Dermis blood vessel endothelial cell (primary cell): ENCODE measurements around the gene BRIX1. TPM values are rescaled to one million over a fixed set of nuclear protein-coding genes. Genes with fewer than 3 reads are reported as not detected.

ENCODE experiments used
- DNase-seq: peaks from one replicate; pipeline ENCODE4 v3.0.0; 2010
- total RNA-seq: library from RNA; depleted of rRNA; stranded (reverse); fragments of >200 nt; gene quantifications from 2 replicates; pipeline ENCODE4 v1.2.3, GENCODE V29; 2014

BRIX1 gene
- total RNA-seq: 27.7 and 28.6 TPM in 2 replicates

- peak; percentile 99 for DNase-seq
Observed at GRCh38 chr5:34915139-34915855, at the start of gene BRIX1, which contains the start of gene RAD1. Gene BRIX1 (plus strand): TSS chr5:34915711. CDS start chr5:34915739, 28 bp downstream. Gene RAD1 (minus strand): TSS chr5:34915504. CDS start chr5:34914892, 612 bp downstream.

GRCh38 chr5:34866989-34867471, 48.5 kb upstream of the BRIX1 start:
- DNase-seq: no peak

GRCh38 chr5:34867660-34868059, 47.9 kb upstream of the BRIX1 start:
- no peak for DNase-seq

GRCh38 chr5:34868791-34869190, 46.7 kb upstream of the BRIX1 start:
- DNase-seq: no peak

GRCh38 chr5:34869256-34869655, 46.3 kb upstream of the BRIX1 start:
- no peak for DNase-seq

GRCh38 chr5:34870382-34870781, 45.1 kb upstream of the BRIX1 start:
- no peak for DNase-seq

- DNase-seq: no peak
Observed at GRCh38 chr5:34876275-34876674, 39.2 kb upstream of the BRIX1 start.

- DNase-seq: no peak
Observed at GRCh38 chr5:34881246-34881645, 34.3 kb upstream of the BRIX1 start.

GRCh38 chr5:34886392-34887119, 29.0 kb upstream of the BRIX1 start:
- DNase-seq: no peak

- no peak for DNase-seq
Observed at GRCh38 chr5:34889394-34889793, 26.1 kb upstream of the BRIX1 start.

GRCh38 chr5:34891981-34892380, 23.5 kb upstream of the BRIX1 start:
- DNase-seq: no peak

- DNase-seq: no peak
Observed at GRCh38 chr5:34892414-34892813, 23.1 kb upstream of the BRIX1 start.

GRCh38 chr5:34894716-34895115, 20.8 kb upstream of the BRIX1 start:
- no peak for DNase-seq

GRCh38 chr5:34895641-34896419, 19.7 kb upstream of the BRIX1 start:
- DNase-seq: no peak

GRCh38 chr5:34897646-34898045, 17.9 kb upstream of the BRIX1 start:
- no peak for DNase-seq

- peak; percentile 87 for DNase-seq
Observed at GRCh38 chr5:34898258-34898895, 17.1 kb upstream of the BRIX1 start.

GRCh38 chr5:34899066-34899465, 16.4 kb upstream of the BRIX1 start:
- DNase-seq: no peak

GRCh38 chr5:34900652-34901051, 14.9 kb upstream of the BRIX1 start:
- no peak for DNase-seq

GRCh38 chr5:34903260-34903659, 12.3 kb upstream of the BRIX1 start:
- no peak for DNase-seq

- DNase-seq: peak; percentile 47
Observed at GRCh38 chr5:34905564-34905963, 9.9 kb upstream of the BRIX1 start.

GRCh38 chr5:34913072-34913471, 2.4 kb upstream of the BRIX1 start:
- no peak for DNase-seq

- peak; percentile 34 for DNase-seq
Observed at GRCh38 chr5:34914671-34915138, 806 bp upstream of the BRIX1 start.

GRCh38 chr5:34915856-34916192, 313 bp downstream of the BRIX1 start:
- peak; percentile 27 for DNase-seq
